GM18519 (cell line): Measurements from ENCODE around the gene HMGXB4.

Source experiments
- ATAC-seq: cut with Tn5 transposase; IDR thresholded peaks from one replicate; pipeline ENCODE4 v1.9.1; 2021; ENCODE audit warnings: mild to moderate bottlenecking, moderate library complexity; ENCODE audit not compliant: unreplicated experiment, low FRiP score

HMGXB4 gene

DNA sequence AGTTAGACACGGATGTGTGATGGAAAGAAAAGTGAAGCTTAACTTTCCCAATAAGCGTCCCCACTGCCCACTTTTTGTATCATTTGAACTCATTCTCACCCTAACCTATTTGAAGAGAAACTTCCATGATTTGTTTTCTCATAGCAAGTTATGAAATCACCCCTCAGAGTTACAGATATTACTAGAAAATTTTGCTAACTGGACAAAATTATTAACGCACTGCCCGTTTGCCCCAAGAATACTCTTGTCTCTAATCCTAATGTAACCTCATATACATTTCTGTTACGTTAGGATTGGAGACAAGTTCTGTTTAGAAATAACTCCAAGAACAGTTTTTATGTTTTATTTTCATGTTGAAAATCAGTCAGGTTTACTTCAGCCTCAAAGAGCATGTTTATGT is 67.9 kb downstream of the HMGXB4 start:
- ATAC-seq, result no peak

DNA sequence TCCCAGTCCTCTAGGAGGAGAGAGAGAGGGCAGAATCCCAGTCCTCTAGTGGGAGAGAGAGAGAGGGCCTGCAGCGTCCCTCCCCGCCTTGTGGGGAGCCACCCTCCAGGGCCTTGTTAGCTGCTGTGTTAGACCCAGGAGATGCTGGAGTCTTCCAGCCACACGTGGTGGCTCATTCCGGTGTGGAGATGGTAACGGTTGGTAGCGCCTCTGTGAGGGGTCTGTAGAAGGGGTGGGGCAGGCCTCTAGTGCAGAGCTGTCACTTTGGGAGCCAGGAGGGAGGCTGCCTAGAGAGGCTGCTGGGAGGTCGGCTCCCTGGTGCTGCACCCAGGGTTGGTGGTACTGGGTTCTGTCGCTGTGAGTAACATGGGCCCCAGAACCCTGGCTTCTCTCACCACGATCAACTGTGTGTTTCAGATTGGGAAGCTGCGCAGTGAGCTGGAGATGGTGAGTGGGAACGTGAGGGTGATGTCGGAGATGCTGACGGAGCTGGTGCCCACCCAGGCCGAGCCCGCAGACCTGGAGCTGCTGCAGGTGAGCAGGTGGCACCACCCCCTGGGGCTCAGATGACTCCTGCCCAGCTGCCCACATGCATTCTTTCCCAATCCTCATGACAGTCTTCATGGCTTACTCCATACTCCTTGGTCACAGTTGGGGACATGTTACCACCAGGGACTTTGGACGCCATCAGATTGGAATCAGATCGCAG is 69.7 kb downstream of the HMGXB4 start:
- no peak for ATAC-seq

DNA sequence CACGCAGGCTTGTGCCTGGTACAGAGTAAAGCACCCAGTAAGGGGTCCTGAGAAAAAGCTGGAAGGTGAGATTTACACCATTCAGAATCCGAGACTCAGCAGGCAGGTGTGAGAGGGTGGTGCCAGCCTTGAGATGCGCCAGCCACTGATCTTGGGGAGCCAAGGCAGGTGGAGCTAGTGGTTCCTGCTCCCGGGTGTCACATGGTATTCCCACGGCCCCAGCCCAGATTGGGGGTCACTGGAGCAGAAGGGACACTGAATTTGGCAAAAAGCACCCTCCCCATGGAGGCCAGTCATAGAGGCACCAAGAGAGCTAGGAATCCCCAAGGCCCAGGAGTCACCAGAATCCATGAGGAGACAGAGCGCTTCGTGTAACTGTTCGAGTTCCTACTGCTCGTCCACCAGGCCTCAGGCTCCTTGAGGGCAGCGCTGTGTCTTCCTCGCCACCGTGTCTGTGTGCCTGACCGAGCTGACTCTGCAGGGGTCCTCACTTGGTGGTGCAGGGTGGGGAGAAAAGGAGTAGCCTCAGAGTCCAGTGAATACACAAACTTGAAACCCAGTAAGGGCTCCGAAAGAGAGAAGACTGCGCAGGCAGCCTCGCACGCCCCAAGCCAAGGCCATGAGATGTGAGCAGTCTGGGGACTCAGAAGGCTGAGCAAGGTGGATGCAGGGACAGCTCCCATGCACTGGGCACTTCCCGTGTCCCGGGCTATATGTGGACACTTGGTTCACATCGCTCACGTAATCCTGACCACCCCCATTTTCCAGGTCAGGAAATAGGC is 70.6 kb downstream of the HMGXB4 start:
- ATAC-seq, result no peak

DNA sequence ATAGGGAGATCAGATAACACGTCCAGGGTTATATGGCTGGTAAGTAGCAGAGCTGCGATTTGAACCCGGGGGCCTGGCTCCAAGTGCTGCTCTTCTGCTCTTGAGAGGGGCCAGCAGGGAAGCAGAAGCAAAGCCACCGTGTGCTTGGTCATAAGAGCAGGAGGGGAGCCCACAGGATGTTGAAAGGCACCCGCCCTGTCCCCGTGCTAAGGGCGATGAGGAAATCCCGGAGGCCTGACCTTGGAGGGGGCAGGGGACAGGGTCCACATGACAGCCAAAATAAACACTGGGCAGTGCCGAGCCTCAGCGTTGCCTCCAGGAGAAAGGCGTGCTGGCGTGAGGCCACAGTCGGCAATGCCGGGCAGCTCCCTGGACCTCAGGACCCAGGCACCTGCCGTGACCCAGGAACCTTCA is 71.2 kb downstream of the HMGXB4 start:
- no peak for ATAC-seq

DNA sequence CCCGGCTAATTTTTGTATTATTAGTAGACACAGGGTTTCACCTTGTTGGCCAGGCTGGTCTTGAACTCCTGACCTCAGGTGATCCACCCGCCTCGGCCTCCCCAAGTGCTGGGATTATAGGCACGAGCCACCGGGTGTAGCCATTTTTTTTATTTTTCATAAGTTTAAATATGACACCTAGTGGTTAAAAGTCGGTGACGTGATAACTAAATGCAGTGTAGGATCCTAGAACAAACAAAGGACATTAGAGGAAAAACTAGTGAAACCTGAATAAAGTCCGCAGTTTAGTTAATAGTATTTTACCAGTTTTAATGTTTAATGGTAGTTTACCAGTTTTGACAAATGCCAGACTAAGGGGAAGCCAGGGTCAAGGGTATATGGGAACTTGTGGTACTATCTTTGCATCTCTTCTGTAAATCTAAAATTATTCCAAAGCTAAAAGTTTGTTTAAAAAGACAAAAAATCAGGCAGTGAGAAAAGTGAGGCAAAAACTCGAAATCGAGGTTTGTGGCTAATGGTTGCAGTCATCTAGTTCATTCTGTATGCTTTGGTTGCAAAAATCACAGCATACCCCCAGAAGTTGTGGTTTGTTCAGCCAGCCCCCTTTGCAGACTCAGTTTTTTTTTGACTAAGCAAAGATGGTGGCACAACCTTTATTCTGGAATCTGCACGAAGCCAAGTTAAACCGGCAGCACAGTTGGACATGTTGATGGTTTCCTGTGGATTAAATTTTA is 72.0 kb downstream of the HMGXB4 start:
- ATAC-seq, result no peak

DNA sequence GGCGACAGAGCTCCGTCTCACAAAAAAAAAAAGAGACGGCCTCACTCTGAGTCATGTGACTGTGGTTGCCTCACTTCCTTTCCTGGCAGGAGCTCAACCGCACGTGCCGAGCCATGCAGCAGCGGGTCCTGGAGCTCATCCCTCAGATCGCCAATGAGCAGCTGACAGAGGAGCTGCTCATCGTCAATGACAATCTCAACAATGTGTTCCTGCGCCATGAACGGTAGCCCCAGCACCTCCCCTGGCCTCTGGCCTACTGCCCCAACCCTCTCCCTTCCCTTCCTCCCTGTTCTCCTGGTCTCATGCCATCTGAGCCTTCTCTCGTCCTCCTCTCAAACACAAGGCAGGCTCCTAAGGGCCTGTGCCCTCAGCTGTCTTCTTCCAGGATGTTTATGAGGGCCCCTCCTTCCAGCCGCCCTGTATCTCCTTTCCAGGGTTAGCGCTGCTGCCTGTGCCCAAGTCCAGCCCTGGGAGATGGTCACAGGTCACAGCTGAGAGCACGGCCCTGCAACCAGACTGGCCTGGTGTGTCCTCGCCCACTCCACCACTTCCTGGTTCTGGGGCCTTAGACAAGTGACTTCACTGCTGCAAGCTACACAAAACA is 73.1 kb downstream of the HMGXB4 start:
- ATAC-seq, result no peak

DNA sequence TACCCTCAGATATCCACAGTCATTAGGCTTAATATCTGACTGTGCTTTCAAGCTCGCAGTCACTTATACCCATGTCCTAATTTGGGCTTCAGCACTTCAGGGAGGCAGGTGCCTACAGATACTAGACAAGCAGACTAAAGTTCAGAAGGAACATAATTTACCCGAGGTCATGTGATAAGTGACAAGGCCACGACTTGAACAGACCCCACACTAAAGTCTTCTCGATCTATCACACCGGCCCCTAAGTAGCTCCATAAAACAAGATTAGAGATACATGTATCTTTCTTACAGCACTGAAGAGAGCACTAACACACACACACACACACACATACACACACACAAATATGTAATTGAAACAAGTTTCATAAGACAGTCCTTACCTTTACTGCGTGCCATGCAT is 75.0 kb downstream of the HMGXB4 start:
- no peak for ATAC-seq

DNA sequence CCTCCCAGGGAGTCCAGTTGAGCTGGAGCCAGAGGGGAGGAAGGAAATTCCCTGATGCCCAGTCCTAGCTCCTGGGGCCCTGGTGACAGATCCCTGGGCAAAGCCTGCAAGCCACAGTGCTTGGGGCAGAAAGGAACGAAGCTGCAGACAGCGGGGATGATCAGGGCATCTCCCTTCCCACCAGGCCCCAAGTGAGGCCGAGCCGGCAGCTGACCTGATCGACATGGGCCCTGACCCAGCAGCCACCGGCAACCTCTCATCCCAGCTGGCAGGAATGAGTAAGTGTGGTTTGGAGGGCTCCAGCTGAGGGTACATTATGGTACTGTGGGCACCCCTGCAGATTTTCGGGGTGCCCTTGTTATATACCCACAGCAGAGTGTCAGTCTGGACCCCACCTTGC is 75.9 kb downstream of the HMGXB4 start:
- ATAC-seq, result no peak

DNA sequence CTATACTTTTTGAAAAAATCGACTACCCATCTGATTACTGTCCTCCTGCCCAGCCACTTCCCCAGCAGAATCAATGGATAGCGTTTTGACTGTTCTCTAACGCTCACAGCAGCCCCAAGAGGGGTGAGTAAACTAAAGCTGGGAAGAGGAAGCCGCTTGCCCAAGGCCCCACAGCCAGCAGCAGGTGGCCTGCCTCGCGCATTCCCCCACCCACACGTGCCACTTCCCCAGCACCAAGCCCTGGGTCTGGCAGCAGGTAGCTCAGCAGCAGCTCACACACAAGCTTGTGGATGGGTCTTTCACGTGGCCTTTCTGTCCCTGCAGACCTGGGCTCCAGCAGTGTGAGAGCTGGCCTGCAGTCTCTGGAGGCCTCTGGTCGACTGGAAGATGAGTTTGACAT is 76.7 kb downstream of the HMGXB4 start:
- no peak for ATAC-seq

DNA sequence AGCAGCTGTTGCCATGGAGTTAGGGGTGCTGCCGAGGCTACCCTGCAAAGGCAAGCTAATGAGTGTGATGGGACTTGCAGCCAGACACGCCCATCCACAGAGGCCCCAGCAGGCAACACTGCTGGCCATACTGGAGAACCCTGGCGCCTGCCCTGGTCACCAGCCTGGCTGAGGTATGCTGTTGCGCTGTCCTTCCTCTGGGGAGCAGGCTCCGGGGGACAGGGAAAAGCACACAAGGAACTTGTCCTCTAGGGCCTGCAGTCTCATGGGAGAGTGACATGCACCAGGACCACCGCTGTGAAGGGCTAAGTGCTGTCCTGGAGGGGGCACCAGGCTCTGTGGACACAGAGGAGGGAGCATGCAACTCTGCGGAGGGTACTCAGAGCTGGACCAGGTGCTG is 78.2 kb downstream of the HMGXB4 start:
- no peak for ATAC-seq

DNA sequence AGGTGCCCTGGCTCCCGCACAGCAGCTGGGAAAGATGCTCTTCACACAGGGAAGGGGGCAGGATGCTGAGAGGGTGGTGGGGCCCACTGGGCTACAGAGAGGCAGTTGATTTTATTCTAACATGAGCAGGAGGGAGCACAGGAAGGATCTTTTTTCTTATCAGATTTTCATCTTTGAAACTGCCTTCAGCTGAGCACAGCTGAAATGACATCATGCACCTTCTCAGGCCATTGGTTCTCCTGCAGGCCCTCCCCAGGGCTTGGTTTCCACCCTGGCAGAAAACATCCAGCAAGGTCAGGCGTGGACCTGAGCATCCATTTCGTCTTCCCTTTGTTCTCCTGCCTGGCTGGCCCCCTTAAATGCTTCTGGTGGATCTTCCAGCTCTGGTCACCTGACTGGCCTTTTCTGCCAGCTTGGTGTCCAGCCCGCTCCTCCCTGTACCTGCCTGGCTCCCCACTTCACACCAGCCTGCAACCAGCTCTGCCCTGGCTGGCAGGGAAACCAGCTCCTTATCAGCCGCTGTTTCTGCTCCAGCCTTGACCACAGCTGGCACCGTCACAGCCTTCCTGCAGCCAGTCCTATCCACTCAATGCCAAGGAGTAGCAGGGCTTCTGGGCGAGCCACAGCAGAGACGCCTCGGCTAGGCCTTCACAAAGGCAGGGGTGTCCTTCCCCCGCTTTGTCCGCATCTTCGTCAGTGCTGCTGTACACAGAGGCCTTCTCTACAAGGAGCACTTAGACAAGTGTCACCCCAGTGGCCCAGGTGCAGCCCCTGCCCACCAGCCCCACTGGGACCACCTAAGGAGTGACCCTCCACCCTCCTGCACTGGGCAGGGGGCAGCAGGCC is 78.9 kb downstream of the HMGXB4 start:
- no peak for ATAC-seq

DNA sequence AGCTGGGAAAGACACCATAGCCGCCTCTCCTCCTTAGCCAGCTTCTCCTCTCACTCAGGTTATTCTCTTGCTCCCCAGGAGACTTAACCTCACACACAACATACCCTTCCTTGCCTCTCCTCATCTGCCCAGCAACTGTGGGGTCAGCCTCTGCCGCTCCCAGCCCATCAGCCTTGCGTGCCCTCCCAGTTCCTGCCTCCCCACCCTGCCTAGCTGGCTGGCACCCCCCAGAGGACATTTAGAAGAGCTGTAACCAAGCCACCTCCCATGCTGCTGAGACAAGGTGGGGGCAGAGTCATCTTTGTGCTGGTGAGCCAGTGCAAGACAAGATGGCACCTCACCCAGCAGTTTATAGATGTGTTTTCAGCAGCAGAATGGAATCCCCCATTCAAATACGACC is 80.6 kb downstream of the HMGXB4 start:
- ATAC-seq, result no peak

DNA sequence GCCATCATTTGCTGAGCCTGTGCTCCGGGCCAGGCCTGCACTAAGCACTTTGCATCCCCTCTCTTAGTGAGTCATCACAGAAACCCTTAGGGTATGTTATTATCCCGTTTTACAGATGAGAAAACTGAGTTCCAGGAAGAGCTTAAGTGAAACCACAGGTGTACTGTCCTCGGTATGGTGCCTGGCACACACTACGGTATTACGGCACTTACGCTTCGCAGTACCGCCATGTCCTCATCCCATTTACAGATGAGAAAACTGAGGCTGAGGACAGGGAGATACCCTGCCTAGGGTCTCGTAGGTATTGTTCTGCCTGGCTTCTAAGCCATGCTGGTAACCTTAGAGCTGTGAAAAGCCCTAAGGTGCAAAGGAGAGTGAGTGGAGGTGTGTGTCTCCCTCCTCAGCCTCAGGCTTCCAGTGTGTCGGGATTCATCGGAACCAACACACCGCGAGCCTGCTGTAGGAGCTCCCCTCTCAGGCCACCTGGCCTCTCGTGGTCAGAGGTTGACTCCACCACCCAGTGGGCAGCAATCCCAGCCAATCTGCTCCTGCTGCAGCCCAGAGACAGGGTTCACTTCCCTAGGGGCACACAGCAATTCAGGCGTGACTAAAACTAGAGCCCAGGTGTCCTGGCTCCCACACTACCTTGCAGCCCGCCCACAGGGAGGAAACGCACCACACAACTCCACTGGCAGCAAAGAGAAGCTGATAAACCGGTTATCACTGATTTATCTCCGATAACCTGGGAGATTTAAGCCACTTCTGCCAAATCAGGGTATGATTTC is 84.0 kb downstream of the HMGXB4 start:
- no peak for ATAC-seq

DNA sequence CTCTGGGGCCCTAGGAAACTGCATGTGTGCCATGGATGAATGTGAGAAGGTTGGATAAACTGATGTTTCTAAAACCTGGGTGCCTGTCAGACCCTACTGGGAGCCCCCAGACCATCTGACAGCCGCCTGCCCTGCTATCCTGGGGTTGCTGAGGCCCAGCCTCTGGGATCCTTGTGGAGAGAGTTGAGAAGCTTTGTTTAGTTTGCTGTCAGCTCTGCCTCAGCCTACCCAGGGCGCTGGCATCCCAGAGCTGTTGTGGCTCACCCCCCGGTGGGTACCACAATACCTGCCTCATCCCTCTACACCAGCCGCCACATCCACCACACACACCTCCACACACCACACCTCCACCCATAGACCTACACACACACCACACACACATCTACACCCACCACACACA is 85.1 kb downstream of the HMGXB4 start:
- ATAC-seq, result no peak

DNA sequence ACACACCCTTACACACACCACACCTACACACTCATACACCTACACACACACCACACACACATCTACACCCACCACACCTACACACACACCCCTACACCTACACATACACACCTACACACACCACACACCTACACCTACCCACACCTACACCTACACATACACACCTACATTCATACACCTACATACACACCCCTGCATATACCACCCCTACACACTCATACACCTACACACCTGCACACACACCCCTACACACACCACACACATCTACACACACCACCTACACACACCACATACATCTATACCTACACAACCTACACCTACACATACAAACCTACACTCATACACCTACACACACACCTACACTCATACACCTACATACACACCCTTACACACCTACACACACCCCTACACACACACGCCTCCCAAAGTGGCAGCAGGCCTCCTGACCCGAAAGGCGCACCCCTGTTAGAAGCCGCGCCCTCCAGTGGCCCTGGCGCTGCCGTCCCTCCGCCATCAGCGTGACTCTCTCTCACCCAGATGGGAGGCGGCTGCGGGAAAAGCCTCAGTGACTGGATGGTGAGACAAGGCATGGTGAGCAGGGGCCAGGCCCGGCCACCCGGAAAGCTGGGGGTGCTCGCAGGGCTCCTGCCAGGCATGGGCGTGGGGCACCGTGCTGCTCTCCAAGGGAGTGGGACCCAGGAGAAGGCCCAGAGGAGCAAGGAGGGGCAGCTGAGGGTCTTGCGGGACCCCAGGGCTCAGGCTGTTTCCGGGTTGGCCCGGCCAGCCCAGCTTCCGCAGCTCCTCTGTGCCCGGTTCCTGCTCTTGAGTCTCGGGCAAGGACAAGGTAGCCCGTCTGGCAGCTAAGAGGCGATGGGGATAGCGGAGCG is 86.6 kb downstream of the HMGXB4 start:
- ATAC-seq, result no peak

DNA sequence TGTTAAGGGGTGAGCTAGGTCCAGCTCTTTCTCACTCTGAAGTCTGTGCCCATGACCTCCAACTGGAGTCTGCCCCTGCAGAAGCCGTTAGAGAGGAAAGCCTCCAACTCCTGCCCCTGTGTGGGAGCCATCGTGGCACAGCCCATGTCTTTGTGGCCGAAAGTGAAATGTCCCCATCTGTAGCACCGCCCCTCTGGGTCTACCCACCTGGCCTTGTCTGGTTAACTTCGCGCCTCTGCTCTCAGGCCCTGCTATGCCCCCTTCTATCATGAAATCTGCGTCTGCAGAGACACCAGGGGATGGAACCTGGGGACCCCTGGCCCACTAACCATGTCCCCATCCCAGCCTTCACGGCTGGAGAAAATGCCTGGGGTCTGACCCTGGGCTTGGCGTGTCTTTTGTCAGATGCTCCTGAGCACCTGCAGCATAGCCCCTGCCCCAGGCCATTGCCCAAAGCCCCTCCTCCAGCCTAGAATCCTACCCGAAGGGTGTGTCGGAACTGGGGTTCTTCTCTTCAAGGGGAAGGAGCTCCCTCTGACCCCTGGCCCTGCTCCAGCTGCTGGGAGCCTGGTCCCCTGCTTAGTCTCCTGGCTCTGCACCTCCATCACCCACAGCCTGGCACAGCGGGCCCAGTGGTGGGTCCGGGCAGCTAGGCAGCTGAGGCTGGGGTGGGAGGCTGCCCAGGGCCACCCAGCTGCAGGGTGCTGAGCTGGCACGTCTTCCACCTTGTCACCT is 87.8 kb downstream of the HMGXB4 start:
- ATAC-seq, result no peak
